ENCODE data around the gene EIF3A.

Gene EIF3A

DNA sequence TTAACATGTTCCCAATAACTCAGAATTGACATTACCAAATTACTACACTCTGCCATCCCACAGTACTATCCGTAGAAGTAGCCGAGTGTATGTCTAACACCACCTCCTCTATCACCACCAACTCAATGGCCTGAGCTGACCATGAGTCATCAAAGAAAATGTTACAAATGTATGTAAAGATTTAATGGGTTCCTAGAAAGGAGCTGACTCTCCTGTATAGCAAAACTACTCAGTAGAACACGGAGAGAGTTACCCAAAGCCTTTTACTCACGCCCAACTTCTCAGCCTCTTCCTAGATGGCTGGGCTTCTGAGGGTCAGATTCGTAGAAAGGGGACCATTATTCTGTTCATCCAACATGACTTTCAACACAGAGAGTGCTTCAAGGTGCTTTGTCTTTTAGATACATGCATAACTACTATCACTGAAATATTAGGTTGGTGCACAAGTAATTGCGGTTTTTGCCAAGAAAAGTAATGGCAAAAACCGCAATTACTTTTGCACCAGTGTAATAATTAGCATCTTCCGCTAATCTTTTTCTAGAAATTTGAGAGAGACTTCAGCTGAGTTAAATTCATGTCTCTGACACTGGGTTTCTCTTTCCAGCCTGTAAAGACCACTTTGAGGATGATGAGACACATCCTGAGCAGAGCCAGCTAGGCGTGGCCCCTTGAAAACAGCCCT, 75.1 kb downstream of the EIF3A start:
- TF ChIP-seq, protein P1, sequence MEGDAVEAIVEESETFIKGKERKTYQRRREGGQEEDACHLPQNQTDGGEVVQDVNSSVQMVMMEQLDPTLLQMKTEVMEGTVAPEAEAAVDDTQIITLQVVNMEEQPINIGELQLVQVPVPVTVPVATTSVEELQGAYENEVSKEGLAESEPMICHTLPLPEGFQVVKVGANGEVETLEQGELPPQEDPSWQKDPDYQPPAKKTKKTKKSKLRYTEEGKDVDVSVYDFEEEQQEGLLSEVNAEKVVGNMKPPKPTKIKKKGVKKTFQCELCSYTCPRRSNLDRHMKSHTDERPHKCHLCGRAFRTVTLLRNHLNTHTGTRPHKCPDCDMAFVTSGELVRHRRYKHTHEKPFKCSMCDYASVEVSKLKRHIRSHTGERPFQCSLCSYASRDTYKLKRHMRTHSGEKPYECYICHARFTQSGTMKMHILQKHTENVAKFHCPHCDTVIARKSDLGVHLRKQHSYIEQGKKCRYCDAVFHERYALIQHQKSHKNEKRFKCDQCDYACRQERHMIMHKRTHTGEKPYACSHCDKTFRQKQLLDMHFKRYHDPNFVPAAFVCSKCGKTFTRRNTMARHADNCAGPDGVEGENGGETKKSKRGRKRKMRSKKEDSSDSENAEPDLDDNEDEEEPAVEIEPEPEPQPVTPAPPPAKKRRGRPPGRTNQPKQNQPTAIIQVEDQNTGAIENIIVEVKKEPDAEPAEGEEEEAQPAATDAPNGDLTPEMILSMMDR (IDR thresholded peaks at IDR 0.05; ENCODE audit: low read depth, low read length): no peak
- H3K4me3 ChIP-seq (replicated peaks in 1 of 2; ENCODE audit: low read depth in 2 of 2, low read length in 2 of 2): no peak overlapping the region
- DNase-seq (ENCODE audit: low read depth in 2 of 2): peak; percentile 10 to 46

- no peak overlapping the region for H3K4me3 ChIP-seq (replicated peaks in 1 of 2; ENCODE audit: low read depth in 2 of 2, low read length in 2 of 2)
- DNase-seq (ENCODE audit: low read depth in 2 of 2): no peak
- TF ChIP-seq, protein P1 (IDR thresholded peaks at IDR 0.05; ENCODE audit: low read depth, low read length): no peak
Measured at GRCh38 chr10:119003572-119004289, 76.9 kb downstream of the EIF3A start.

DNA sequence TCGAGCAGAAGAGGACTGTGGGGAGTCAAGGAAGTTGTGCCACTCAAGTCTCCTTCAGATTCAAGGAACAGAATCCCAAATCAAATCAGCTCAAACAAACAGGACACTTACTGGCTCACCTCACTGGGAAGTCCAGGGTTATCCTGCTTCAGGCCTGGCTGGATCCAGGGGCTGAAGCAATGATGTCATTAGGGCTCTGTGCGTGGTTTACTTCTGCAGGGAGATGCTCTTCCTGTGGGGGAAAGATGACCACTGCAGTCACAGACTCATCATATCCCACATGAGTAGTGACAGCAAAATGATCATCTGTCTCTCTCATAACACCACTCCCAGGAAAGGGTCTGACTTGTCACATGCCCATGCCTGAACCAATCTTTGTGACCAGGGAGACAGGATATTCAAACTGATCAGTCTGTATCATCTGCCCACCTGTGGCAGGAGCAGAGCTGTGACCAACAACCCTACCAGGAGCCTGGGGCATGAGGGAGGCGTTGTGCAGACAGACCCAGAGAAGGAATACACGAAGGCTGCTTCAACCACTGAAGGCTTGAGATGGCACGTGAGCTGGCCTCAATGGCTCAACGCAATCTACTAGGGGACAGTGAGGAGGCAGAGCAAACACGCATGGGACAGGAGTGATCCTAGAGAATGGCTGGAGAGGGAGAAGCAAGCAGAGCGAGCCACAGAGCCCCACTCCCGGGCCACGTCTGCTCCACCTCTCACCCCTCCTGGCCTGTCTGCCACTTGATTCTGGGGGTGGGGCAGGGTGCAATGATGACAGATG, 78.7 kb downstream of the EIF3A start:
- TF ChIP-seq, protein P1 (IDR thresholded peaks at IDR 0.05; ENCODE audit: low read depth, low read length): no peak
- DNase-seq (ENCODE audit: low read depth in 2 of 2): no peak
- no peak overlapping the region for H3K4me3 ChIP-seq (replicated peaks in 1 of 2; ENCODE audit: low read depth in 2 of 2, low read length in 2 of 2)

DNA sequence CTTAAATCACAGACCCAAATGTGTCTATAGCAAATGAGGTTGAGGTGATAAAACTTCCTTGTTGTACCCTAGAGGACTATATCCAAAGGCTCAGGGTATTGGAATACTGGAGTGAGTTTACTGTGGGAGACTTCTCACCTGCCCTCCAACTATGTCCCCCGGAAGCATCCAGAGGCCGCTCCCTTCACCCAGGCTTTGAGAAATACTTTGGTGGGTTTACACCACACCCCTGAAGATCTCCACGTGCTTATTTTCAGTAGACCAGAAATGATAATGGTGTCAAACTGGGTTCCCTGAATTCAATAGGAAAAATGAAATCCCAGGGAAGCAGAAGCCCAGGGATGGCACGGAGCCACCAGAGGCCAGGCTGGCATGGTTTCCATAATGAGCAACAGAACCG, 82.4 kb downstream of the EIF3A start:
- no peak overlapping the region for H3K4me3 ChIP-seq (replicated peaks in 1 of 2; ENCODE audit: low read depth in 2 of 2, low read length in 2 of 2)
- DNase-seq (ENCODE audit: low read depth in 2 of 2): no peak
- TF ChIP-seq, protein P1 (IDR thresholded peaks at IDR 0.05; ENCODE audit: low read depth, low read length): no peak

DNA sequence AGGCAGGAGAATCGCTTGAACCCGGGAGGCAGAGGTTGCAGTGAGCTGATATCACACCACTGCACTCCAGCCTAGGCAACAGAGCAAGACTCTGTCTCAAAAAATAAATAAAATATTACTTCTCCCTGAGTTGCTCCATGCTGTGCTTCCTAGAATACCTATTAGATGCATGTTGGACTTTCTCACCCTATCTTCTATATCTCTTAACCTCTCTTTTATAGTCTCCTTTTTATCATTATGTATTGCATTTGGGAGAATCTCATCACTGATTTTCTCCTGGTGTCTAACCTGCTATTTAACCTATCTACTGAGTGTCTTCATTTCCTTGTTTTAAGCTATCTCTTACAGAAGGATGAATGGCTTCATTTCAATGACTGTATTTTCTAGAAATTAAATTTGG, 83.2 kb downstream of the EIF3A start:
- TF ChIP-seq, protein P1 (IDR thresholded peaks at IDR 0.05; ENCODE audit: low read depth, low read length): no peak
- H3K4me3 ChIP-seq (replicated peaks in 1 of 2; ENCODE audit: low read depth in 2 of 2, low read length in 2 of 2): no peak overlapping the region
- DNase-seq (ENCODE audit: low read depth in 2 of 2): no peak

DNA sequence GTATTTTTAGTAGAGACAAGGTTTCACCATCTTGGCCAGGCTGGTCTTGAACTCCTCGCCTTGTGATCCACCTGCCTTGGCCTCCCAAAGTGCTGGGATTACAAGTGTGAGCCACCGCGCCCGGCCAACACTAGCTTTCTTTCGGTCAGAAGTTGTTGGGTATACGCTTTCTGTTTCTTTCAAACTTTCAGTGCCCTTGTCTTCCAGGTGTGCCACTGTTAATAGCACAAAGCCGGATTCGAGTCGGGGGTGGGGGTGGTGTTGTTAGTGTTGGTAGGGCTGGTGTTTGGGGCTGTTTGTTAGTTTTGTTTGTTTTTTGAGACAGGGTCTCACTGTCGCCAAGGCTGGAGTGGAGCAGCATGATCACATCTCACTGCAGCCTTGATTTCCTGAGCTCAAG, 84.9 kb downstream of the EIF3A start:
- no peak for DNase-seq (ENCODE audit: low read depth in 2 of 2)
- no peak overlapping the region for H3K4me3 ChIP-seq (replicated peaks in 1 of 2; ENCODE audit: low read depth in 2 of 2, low read length in 2 of 2)
- TF ChIP-seq, protein P1 (IDR thresholded peaks at IDR 0.05; ENCODE audit: low read depth, low read length): no peak
